Measurements from ENCODE around the gene SPOCK1. TPM values are rescaled to one million over a fixed set of nuclear protein-coding genes. Genes with fewer than 3 reads are reported as not detected.
"Not testable (repeated sequence)": the region's sequence is repeated elsewhere in the genome, so short reads cannot be mapped to it uniquely, and the experiment has no call there.

Gene SPOCK1
- total and polyA plus RNA-seq, 2 of the 13 experiments (the other 11 are each of a cell fraction or from before 2014, with no cell fraction given) = 0.18 to 0.29 TPM

DNA sequence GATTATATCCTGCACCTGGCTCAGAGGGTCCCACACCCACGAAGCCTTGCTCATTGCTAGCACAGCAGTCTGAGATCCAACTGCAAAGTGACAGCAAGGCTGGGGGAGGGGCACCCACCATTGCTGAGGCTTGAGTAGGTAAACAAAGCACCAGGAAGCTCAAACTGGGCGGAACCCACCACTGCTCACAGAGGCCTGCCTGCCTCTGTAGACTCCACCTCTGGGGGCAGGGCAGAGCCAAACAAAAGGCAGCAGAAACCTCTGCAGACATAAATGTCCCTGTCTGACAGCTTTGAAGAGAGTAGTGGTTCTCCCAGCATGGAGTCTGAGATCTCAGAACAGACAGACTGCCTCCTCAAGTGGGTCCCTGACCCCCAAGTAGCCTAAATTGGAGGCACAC is 36.3 kb upstream of the SPOCK1 start:
- ATAC-seq; H3K4me2 ChIP-seq (ENCODE audit: low read depth, low read length); DNase-seq (ENCODE audit: low spot score); H3K36me3 ChIP-seq (replicated peaks in 1 of 2; ENCODE audit: control insufficient read depth in 1 of 2, insufficient read depth in 2 of 2, low read length in 2 of 2); H3K27me3 ChIP-seq (ENCODE audit: control insufficient read depth in 1 of 2, insufficient read depth in 2 of 2, low read length in 2 of 2); H3K4me3 ChIP-seq (replicated peaks in 1 of 3; ENCODE audit: insufficient read depth in 1 of 3, low read depth in 2 of 3, low read length in 3 of 3); H4K20me1 ChIP-seq (ENCODE audit: insufficient read depth, low read length); intact Hi-C loops (cut with micrococcal nuclease; ENCODE audit: unreplicated experiment); H3K79me2 ChIP-seq (ENCODE audit: insufficient read depth, low read length); H3K4me1 ChIP-seq (ENCODE audit: insufficient read depth, low read length); H3K9me3 ChIP-seq (ENCODE audit: low read length); H3K27ac ChIP-seq (ENCODE audit: extremely low read length, insufficient read depth, low read length); BruUV-seq (replicated peaks); CTCF ChIA-PET (ENCODE audit: low intra/inter-chr PET ratio, low total read pairs); in situ Hi-C loops (cut with HindIII; ENCODE audit: extremely low pct_ligation_motif_present, low pct_unique_long_range_greater_than_20kb); H3K9ac ChIP-seq (ENCODE audit: insufficient read depth, low read depth, low read length); FAIRE-seq; H2AFZ ChIP-seq (ENCODE audit: low read length); POLR2A ChIA-PET; TF ChIP-seq FOXA1 (IDR thresholded peaks at IDR 0.05): not testable (repeated sequence)
- TF ChIP-seq, protein P1, sequence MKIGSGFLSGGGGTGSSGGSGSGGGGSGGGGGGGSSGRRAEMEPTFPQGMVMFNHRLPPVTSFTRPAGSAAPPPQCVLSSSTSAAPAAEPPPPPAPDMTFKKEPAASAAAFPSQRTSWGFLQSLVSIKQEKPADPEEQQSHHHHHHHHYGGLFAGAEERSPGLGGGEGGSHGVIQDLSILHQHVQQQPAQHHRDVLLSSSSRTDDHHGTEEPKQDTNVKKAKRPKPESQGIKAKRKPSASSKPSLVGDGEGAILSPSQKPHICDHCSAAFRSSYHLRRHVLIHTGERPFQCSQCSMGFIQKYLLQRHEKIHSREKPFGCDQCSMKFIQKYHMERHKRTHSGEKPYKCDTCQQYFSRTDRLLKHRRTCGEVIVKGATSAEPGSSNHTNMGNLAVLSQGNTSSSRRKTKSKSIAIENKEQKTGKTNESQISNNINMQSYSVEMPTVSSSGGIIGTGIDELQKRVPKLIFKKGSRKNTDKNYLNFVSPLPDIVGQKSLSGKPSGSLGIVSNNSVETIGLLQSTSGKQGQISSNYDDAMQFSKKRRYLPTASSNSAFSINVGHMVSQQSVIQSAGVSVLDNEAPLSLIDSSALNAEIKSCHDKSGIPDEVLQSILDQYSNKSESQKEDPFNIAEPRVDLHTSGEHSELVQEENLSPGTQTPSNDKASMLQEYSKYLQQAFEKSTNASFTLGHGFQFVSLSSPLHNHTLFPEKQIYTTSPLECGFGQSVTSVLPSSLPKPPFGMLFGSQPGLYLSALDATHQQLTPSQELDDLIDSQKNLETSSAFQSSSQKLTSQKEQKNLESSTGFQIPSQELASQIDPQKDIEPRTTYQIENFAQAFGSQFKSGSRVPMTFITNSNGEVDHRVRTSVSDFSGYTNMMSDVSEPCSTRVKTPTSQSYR (CRISPR knock-in tag; IDR thresholded peaks at IDR 0.05; ENCODE audit: borderline replicate concordance) = peak; percentile 25; the same call in 1 of the 2 replicates
- TF ChIP-seq FOXA1 (CRISPR knock-in tag; IDR thresholded peaks at IDR 0.05) = 0 out of 2 replicates have a peak, but pooled peaks have one; percentile 7
- WGBS (ENCODE audit: low lambda C conversion rate) = 14% methylated on average over 2 of the region's 2 CpGs

DNA sequence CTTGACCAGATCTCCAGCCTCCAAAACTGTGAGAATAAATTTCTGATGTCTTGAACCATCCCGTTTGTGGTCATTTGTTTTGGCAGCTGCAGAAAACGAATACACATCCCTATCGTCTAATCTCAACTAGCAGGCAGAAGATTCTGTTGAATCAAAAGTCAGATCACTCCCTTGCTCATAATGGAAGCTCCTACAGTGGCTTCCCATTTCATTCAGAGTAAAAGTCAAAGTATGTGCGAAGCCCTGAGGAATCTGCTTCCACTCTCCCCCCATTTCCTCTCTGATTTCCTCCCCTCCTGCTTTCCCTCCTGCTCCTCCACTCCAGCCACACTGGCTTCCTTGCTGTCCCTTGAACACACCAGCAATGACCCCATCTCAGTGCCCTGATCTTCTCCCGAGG is 34.8 kb upstream of the SPOCK1 start:
- Histone ChIP-seq H3K79me2 (ENCODE audit: insufficient read depth, low read length) (no peaks in the 10 kb centered on the region), H3K36me3 (replicated peaks in 1 of 2; ENCODE audit: control insufficient read depth in 1 of 2, insufficient read depth in 2 of 2, low read length in 2 of 2) (no peaks in the 10 kb centered on the region), H3K27ac (ENCODE audit: extremely low read length, insufficient read depth, low read length) (no peak overlapping the region), H3K9me3 (ENCODE audit: low read length) (no peaks in the 10 kb centered on the region), H3K9ac (ENCODE audit: insufficient read depth, low read depth, low read length) (no peak overlapping the region), H3K4me2 (ENCODE audit: low read depth, low read length) (no peak overlapping the region), H3K27me3 (ENCODE audit: control insufficient read depth in 1 of 2, insufficient read depth in 2 of 2, low read length in 2 of 2) (no peaks in the 10 kb centered on the region), H2AFZ (ENCODE audit: low read length) (no peak overlapping the region), H3K4me1 (ENCODE audit: insufficient read depth, low read length) (no peaks in the 10 kb centered on the region), H3K4me3 (replicated peaks in 1 of 3; ENCODE audit: insufficient read depth in 1 of 3, low read depth in 2 of 3, low read length in 3 of 3) (no peak overlapping the region), H4K20me1 (ENCODE audit: insufficient read depth, low read length) (no peaks in the 10 kb centered on the region)
- no TSS peak for BruUV-seq (replicated peaks)
- in situ Hi-C loops (cut with HindIII; ENCODE audit: extremely low pct_ligation_motif_present, low pct_unique_long_range_greater_than_20kb) = no loop called here
- ChIA-PET POLR2A (no interaction called here), CTCF (ENCODE audit: low intra/inter-chr PET ratio, low total read pairs) (no interaction called here)
- no peak for ATAC-seq
- WGBS (ENCODE audit: low lambda C conversion rate) = 3% methylated on average over 5 of the region's 5 CpGs
- DNase-seq (ENCODE audit: low spot score) = no peak
- intact Hi-C loops (cut with micrococcal nuclease; ENCODE audit: unreplicated experiment) = no loop called here
- FAIRE-seq = no peak
- TF ChIP-seq ZNF354B (CRISPR knock-in tag; IDR thresholded peaks at IDR 0.05) (no peak), ZNF775 (CRISPR knock-in tag; IDR thresholded peaks at IDR 0.05; ENCODE audit: borderline replicate concordance) (no peak), ZFYVE20 (CRISPR knock-in tag; IDR thresholded peaks at IDR 0.05; ENCODE audit: borderline replicate concordance, low read depth) (no peak), ZNF629 (CRISPR knock-in tag; conservative IDR thresholded peaks at IDR 0.05) (no peak), ZSCAN30 (CRISPR knock-in tag; IDR thresholded peaks at IDR 0.05) (no peak), ARNTL (CRISPR knock-in tag; IDR thresholded peaks at IDR 0.05) (no peak), KLF15 (CRISPR knock-in tag; IDR thresholded peaks at IDR 0.05; ENCODE audit: borderline replicate concordance) (no peak), TOE1 (CRISPR knock-in tag; IDR thresholded peaks at IDR 0.05) (no peak), ZNF343 (CRISPR knock-in tag; IDR thresholded peaks at IDR 0.05) (no peak)
- TF ChIP-seq, protein P2, sequence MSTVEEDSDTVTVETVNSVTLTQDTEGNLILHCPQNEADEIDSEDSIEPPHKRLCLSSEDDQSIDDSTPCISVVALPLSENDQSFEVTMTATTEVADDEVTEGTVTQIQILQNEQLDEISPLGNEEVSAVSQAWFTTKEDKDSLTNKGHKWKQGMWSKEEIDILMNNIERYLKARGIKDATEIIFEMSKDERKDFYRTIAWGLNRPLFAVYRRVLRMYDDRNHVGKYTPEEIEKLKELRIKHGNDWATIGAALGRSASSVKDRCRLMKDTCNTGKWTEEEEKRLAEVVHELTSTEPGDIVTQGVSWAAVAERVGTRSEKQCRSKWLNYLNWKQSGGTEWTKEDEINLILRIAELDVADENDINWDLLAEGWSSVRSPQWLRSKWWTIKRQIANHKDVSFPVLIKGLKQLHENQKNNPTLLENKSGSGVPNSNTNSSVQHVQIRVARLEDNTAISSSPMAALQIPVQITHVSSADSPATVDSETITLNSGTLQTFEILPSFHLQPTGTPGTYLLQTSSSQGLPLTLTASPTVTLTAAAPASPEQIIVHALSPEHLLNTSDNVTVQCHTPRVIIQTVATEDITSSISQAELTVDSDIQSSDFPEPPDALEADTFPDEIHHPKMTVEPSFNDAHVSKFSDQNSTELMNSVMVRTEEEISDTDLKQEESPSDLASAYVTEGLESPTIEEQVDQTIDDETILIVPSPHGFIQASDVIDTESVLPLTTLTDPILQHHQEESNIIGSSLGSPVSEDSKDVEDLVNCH (CRISPR knock-in tag; IDR thresholded peaks at IDR 0.05) = no peak
- TF ChIP-seq, protein P3, sequence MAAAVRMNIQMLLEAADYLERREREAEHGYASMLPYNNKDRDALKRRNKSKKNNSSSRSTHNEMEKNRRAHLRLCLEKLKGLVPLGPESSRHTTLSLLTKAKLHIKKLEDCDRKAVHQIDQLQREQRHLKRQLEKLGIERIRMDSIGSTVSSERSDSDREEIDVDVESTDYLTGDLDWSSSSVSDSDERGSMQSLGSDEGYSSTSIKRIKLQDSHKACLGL (CRISPR knock-in tag; IDR thresholded peaks at IDR 0.05) = no peak
